H1 (cell line): ENCODE results near the gene XRRA1. TPM values are rescaled to one million over a fixed set of nuclear protein-coding genes. Genes with fewer than 3 reads are reported as not detected.

ENCODE experiments used
- CTCF ChIA-PET: fragments of 300-600 bp; sonication (Branson Sonifier 250); formaldehyde crosslinking; loops from one replicate; lab custom pipeline; 2021; ENCODE audit not compliant: partially characterized antibody; lab: Charles Lee
- POLR2A ChIA-PET: fragments of 300-600 bp; sonication (Branson Sonifier 250); formaldehyde crosslinking; loops from one replicate; lab custom pipeline; 2021; ENCODE audit warnings: inconsistent platforms; ENCODE audit not compliant: partially characterized antibody; lab: Charles Lee
- DNase-seq, 2 experiments: peaks; one replicate each; pipeline versions ENCODE4 v3.0.0 to v3.0.0-alpha.2; 2010 to 2022; ENCODE audit warnings: low spot score in 2 of 2, low read depth in 1 of 2, mixed read lengths in 1 of 2
- FAIRE-seq: peaks from 2 replicates; lab custom pipeline; 2011; peaks lifted over from hg19 to GRCh38; lab: Jason Lieb, UNC
- H2AFZ ChIP-seq: 2 replicates; pipeline ENCODE4 v1.8.1; 2012; ENCODE audit warnings: low read length, inconsistent platforms
- H2AK5ac ChIP-seq: 2 replicates; pipeline ENCODE4 v1.6.1; 2013; ENCODE audit warnings: low read depth, low read length
- H2BK120ac ChIP-seq: replicated peaks from 2 replicates; pipeline ENCODE3; 2013; ENCODE audit warnings: low read depth, low read length, inconsistent platforms
- H2BK12ac ChIP-seq: 2 replicates; pipeline ENCODE4 v1.6.1; 2013; ENCODE audit warnings: low read depth, low read length
- H2BK15ac ChIP-seq: 2 replicates; pipeline ENCODE4 v1.6.1; 2013; ENCODE audit warnings: low read length
- H2BK20ac ChIP-seq: 2 replicates; pipeline ENCODE4 v1.6.1; 2013; ENCODE audit warnings: low read length
- H2BK5ac ChIP-seq: 2 replicates; pipeline ENCODE4 v1.6.1; 2013; ENCODE audit warnings: low read depth, low read length
- H3K14ac ChIP-seq: 2 replicates; pipeline ENCODE4 v1.6.1; 2013; ENCODE audit warnings: inconsistent platforms; ENCODE audit not compliant: insufficient read length
- H3K18ac ChIP-seq: 2 replicates; pipeline ENCODE4 v1.6.1; 2013; ENCODE audit warnings: low read length; ENCODE audit errors: extremely low read depth
- H3K23ac ChIP-seq: 2 replicates; pipeline ENCODE4 v1.6.1; 2013; ENCODE audit warnings: inconsistent platforms; ENCODE audit not compliant: insufficient read length
- H3K23me2 ChIP-seq: 2 replicates; pipeline ENCODE4 v1.6.1; 2013; ENCODE audit warnings: low read depth, low read length
- H3K27ac ChIP-seq: 2 replicates; pipeline ENCODE4 v1.6.1; 2011; ENCODE audit warnings: low read depth, low read length, inconsistent platforms
- H3K27me3 ChIP-seq, 4 experiments: replicated peaks in 1 of 4; 1 replicate in 1 of 4; 2 replicates in 3 of 4; pipeline versions ENCODE4 v1.6.1 to v1.8.1; 2011 to 2013; ENCODE audit warnings: low read length in 3 of 4, mild to moderate bottlenecking in 3 of 4, inconsistent platforms in 2 of 4, mixed read lengths in 2 of 4, moderate library complexity in 1 of 4; ENCODE audit not compliant: control insufficient read depth in 3 of 4, insufficient read depth in 3 of 4; ENCODE audit errors: extremely low read depth in 1 of 4
- H3K36me3 ChIP-seq, 4 experiments: 2 replicates each; pipeline versions ENCODE4 v1.6.1 to v1.8.1; 2011 to 2013; ENCODE audit warnings: mild to moderate bottlenecking in 4 of 4, low read length in 3 of 4, moderate library complexity in 2 of 4, control low read depth in 1 of 4, inconsistent platforms in 1 of 4; ENCODE audit not compliant: insufficient read depth in 4 of 4, control insufficient read depth in 2 of 4
- H3K4ac ChIP-seq: replicated peaks from 2 replicates; pipeline ENCODE3; 2013; ENCODE audit warnings: low read length, low read depth, mixed read lengths, inconsistent platforms; ENCODE audit not compliant: insufficient read length
- H3K4me1 ChIP-seq, 4 experiments: replicated peaks in 1 of 4; 1 replicate in 1 of 4; 2 replicates in 3 of 4; pipeline versions ENCODE4 v1.6.1 to v1.8.1; 2011 to 2013; ENCODE audit warnings: low read length in 3 of 4, inconsistent platforms in 2 of 4, mixed read lengths in 1 of 4; ENCODE audit not compliant: insufficient read depth in 4 of 4, control insufficient read depth in 3 of 4
- H3K4me2 ChIP-seq, 2 experiments: 2 replicates each; pipeline versions ENCODE4 v1.6.1 to v1.8.1; 2011 to 2013; ENCODE audit warnings: low read depth in 2 of 2, low read length in 2 of 2, control low read depth in 1 of 2, inconsistent platforms in 1 of 2, mild to moderate bottlenecking in 1 of 2; ENCODE audit not compliant: insufficient read depth in 1 of 2
- H3K4me3 ChIP-seq, 4 experiments: fragments of 200-600, 300-600 bp in 1 of 4; sonication (generic), shearing (Covaris generic), sonication (Bioruptor Twin) in 1 of 4; 2 replicates each; pipeline versions ENCODE4 v1.5.1 to v1.8.1; 2011 to 2016; ENCODE audit warnings: low read length in 4 of 4, low read depth in 3 of 4, control low read depth in 2 of 4, inconsistent platforms in 2 of 4, mild to moderate bottlenecking in 2 of 4, mixed read lengths in 1 of 4, moderate library complexity in 1 of 4; ENCODE audit not compliant: insufficient read depth in 2 of 4; ENCODE audit errors: extremely low read depth in 1 of 4
- H3K56ac ChIP-seq: replicated peaks from 2 replicates; pipeline ENCODE3; 2013; ENCODE audit warnings: low read depth, mild to moderate bottlenecking, mixed read lengths, low read length, inconsistent platforms; ENCODE audit not compliant: insufficient read length
- H3K79me1 ChIP-seq: 2 replicates; pipeline ENCODE4 v1.6.1; 2013; ENCODE audit warnings: low read depth, low read length, control low read depth
- H3K79me2 ChIP-seq, 2 experiments: 2 replicates each; pipeline versions ENCODE4 v1.6.1 to v1.8.1; 2012 to 2013; ENCODE audit warnings: low read length in 2 of 2, mild to moderate bottlenecking in 2 of 2, inconsistent platforms in 1 of 2; ENCODE audit not compliant: insufficient read depth in 2 of 2, control insufficient read depth in 1 of 2
- H3K9ac ChIP-seq, 4 experiments: replicated peaks in 1 of 4; 1 replicate in 1 of 4; 2 replicates in 3 of 4; pipeline versions ENCODE4 v1.6.1 to v1.8.1; 2011 to 2013; ENCODE audit warnings: low read depth in 3 of 4, low read length in 3 of 4, control low read depth in 2 of 4, mild to moderate bottlenecking in 2 of 4, moderate library complexity in 2 of 4, inconsistent platforms in 1 of 4; ENCODE audit errors: extremely low read depth in 1 of 4
- H3K9me3 ChIP-seq, 2 experiments: 2 replicates each; pipeline versions ENCODE4 v1.6.1 to v1.8.1; 2012 to 2013; ENCODE audit warnings: mild to moderate bottlenecking in 2 of 2, moderate library complexity in 2 of 2, control low read depth in 1 of 2, inconsistent platforms in 1 of 2, low read depth in 1 of 2, low read length in 1 of 2, mixed read lengths in 1 of 2; ENCODE audit not compliant: insufficient read depth in 2 of 2
- H4K20me1 ChIP-seq, 2 experiments: replicated peaks in 1 of 2; 2 replicates each; pipeline versions ENCODE3 to v1.8.1; 2011 to 2013; ENCODE audit warnings: inconsistent platforms in 2 of 2, low read length in 2 of 2, mild to moderate bottlenecking in 1 of 2; ENCODE audit not compliant: insufficient read depth in 2 of 2, control insufficient read depth in 1 of 2
- H4K5ac ChIP-seq: 2 replicates; pipeline ENCODE4 v1.6.1; 2013; ENCODE audit warnings: low read length, low read depth, mixed read lengths, inconsistent platforms; ENCODE audit not compliant: insufficient read length
- H4K8ac ChIP-seq: 2 replicates; pipeline ENCODE4 v1.8.0; 2013; ENCODE audit warnings: mild to moderate bottlenecking, moderate library complexity, low read length, inconsistent platforms; ENCODE audit not compliant: insufficient read depth; ENCODE audit errors: extremely low read depth
- H4K91ac ChIP-seq: replicated peaks from 2 replicates; pipeline ENCODE3; 2013; ENCODE audit warnings: low read length, mixed read lengths, inconsistent platforms; ENCODE audit not compliant: insufficient read length
- BCL11A ChIP-seq, 2 experiments: IDR thresholded peaks; one replicate each; pipeline ENCODE4 v1.6.1; 2011; ENCODE audit warnings: low read depth in 2 of 2, low read length in 2 of 2, mild to moderate bottlenecking in 2 of 2
- CREB1 ChIP-seq: IDR thresholded peaks from 2 replicates; pipeline ENCODE4 v1.6.1; 2012; ENCODE audit warnings: inconsistent platforms
- SP2 ChIP-seq: IDR thresholded peaks from 2 replicates; pipeline ENCODE4 v1.6.1; 2012; ENCODE audit warnings: mild to moderate bottlenecking, low read length, inconsistent platforms
- polyA plus RNA-seq, 7 experiments: library from polyadenylated mRNA; depleted of rRNA in 3 of 7; stranded (reverse) in 5 of 7; unstranded in 2 of 7; fragments of >200 nt in 5 of 7; fragments of 200-250 nt in 2 of 7; gene quantifications; 1 replicate in 5 of 7; 2 replicates in 1 of 7; 4 replicates in 1 of 7; pipeline versions ENCODE4 v1.2.1 to v1.2.3, GENCODE V29; 2011 to 2013; ENCODE audit warnings: missing spikeins in 2 of 7, mixed read lengths in 2 of 7
- total RNA-seq: library from RNA; stranded (reverse); fragmentation: NEBNext Ultra II Directional; extraction: Animal tissue kit (Norgen Biotek cat#: 25700); gene quantifications from 2 replicates; pipeline ENCODE4 v1.2.1, GENCODE V29; 2021

Gene XRRA1
- total and polyA plus RNA-seq, 2 of the 8 experiments (the other 6 are each of a cell fraction or from before 2014, with no cell fraction given): 2.1 to 7.1 TPM

DNA sequence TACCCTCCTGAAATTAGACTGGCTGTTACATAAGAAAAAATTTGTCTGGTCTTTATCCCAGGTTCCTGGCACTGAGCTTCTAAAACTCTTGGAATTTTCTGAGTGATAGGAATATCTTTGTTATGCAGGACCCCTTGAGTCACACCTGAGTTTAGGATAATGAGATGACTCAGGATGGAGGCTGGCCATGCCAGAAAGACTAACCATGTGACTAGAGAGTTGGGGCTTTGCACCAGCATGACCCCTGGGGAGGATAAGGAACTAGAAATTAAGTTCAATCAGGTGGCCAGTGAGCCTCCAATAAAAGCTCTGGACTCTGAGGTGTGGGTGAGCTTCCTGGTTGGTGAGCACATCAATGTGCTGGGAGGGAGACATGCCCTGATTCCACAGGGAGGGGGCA, 88.1 kb downstream of the XRRA1 start:
- Histone ChIP-seq H2BK15ac (no peak overlapping the region), H4K91ac (no peak overlapping the region), H3K9me3 (peaks cover 24 to 26% of the 10 kb centered on the region in 2 experiments), H3K23me2 (no peaks in the 10 kb centered on the region), H3K79me2 (no peaks in the 10 kb centered on the region), H3K56ac (no peak overlapping the region), H3K9ac (no peak overlapping the region), H3K4me3 (no peak overlapping the region), H3K36me3 (peaks cover 0 to 27% (median 8%) of the 10 kb centered on the region in 4 experiments; a peak in 5 of 8 replicates), H2BK5ac (no peak overlapping the region), H3K18ac (no peak overlapping the region), H3K4me2 (no peak overlapping the region), H2BK12ac (no peak overlapping the region), H3K79me1 (no peaks in the 10 kb centered on the region), H3K23ac (no peak overlapping the region), H3K4me1 (no peaks in the 10 kb centered on the region), H2AFZ (no peak overlapping the region), H2BK120ac (no peak overlapping the region), H3K27me3 (no peaks in the 10 kb centered on the region), H4K20me1 (no peaks in the 10 kb centered on the region), H2AK5ac (no peak overlapping the region), H3K14ac (no peak overlapping the region), H3K4ac (no peak overlapping the region), H2BK20ac (no peak overlapping the region), H4K5ac (no peak overlapping the region), H4K8ac (no peak overlapping the region), H3K27ac (no peak overlapping the region)
- no peak for DNase-seq
- ChIA-PET POLR2A (no interaction called here), CTCF (interaction anchor here (1.3 kb wide), 1 partner anchor 10 kb away, joined by 3 read pairs; no protein-coding TSS in a partner anchor)
- no peak for TF ChIP-seq BCL11A (IDR thresholded peaks at IDR 0.05; ENCODE audit: low read depth in 2 of 2, low read length in 2 of 2)
- TF ChIP-seq CREB1: no peak
- no peak for TF ChIP-seq SP2
- FAIRE-seq: no peak
